ENCODE results near the gene PDE3A. TPM values are rescaled to one million over a fixed set of nuclear protein-coding genes. Genes with fewer than 3 reads are reported as not detected.

Gene PDE3A
- total RNA-seq, 1 experiment from 2014 or later, result 19.9 TPM

GRCh38 chr12:20477255-20477654 is 108.9 kb downstream of the PDE3A start:
- no peak overlapping the region for H3K4me3 Mint-ChIP-seq (ENCODE audit: low read depth, unreplicated experiment)
- no peak for DNase-seq
- CTCF ChIA-PET, result no interaction called here
- BruUV-seq (replicated peaks), result no TSS peak
- no peaks in the 10 kb centered on the region for H3K27me3 Mint-ChIP-seq (ENCODE audit: unreplicated experiment)
- no peak overlapping the region for H3K27ac Mint-ChIP-seq (ENCODE audit: unreplicated experiment)
- no peaks in the 10 kb centered on the region for H3K9me3 Mint-ChIP-seq (ENCODE audit: low read depth, unreplicated experiment)
- no peaks in the 10 kb centered on the region for H3K4me1 Mint-ChIP-seq (ENCODE audit: low read depth, unreplicated experiment)
- no peaks in the 10 kb centered on the region for H3K36me3 Mint-ChIP-seq (ENCODE audit: insufficient read depth, unreplicated experiment)
- TF ChIP-seq CTCF (IDR thresholded peaks at IDR 0.05; ENCODE audit: unreplicated experiment), result no peak
- intact Hi-C loops (cut with micrococcal nuclease; ENCODE audit: unreplicated experiment), result no loop called here

GRCh38 chr12:20477672-20478071 is 109.3 kb downstream of the PDE3A start:
- no peak overlapping the region for H3K27ac Mint-ChIP-seq (ENCODE audit: unreplicated experiment)
- no peak overlapping the region for H3K4me3 Mint-ChIP-seq (ENCODE audit: low read depth, unreplicated experiment)
- no peak for DNase-seq
- no TSS peak for BruUV-seq (replicated peaks)
- TF ChIP-seq CTCF (IDR thresholded peaks at IDR 0.05; ENCODE audit: unreplicated experiment), result no peak
- no peaks in the 10 kb centered on the region for H3K4me1 Mint-ChIP-seq (ENCODE audit: low read depth, unreplicated experiment)
- CTCF ChIA-PET, result interaction anchor here (0.6 kb wide), 1 partner anchor 99 kb away, joined by 4 read pairs; no protein-coding TSS in a partner anchor
- intact Hi-C loops (cut with micrococcal nuclease; ENCODE audit: unreplicated experiment), result no loop called here
- no peaks in the 10 kb centered on the region for H3K27me3 Mint-ChIP-seq (ENCODE audit: unreplicated experiment)
- H3K36me3 Mint-ChIP-seq (ENCODE audit: insufficient read depth, unreplicated experiment), result no peaks in the 10 kb centered on the region
- no peaks in the 10 kb centered on the region for H3K9me3 Mint-ChIP-seq (ENCODE audit: low read depth, unreplicated experiment)

- no peak for DNase-seq
- H3K4me3 Mint-ChIP-seq (ENCODE audit: low read depth, unreplicated experiment), result no peak overlapping the region
- H3K4me1 Mint-ChIP-seq (ENCODE audit: low read depth, unreplicated experiment), result no peaks in the 10 kb centered on the region
- no peak overlapping the region for H3K27ac Mint-ChIP-seq (ENCODE audit: unreplicated experiment)
- intact Hi-C loops (cut with micrococcal nuclease; ENCODE audit: unreplicated experiment), result no loop called here
- CTCF ChIA-PET, result interaction anchor here (0.6 kb wide), 1 partner anchor 161 kb away, joined by 3 read pairs; no protein-coding TSS in a partner anchor
- H3K27me3 Mint-ChIP-seq (ENCODE audit: unreplicated experiment), result no peaks in the 10 kb centered on the region
- no peak for TF ChIP-seq CTCF (IDR thresholded peaks at IDR 0.05; ENCODE audit: unreplicated experiment)
- H3K9me3 Mint-ChIP-seq (ENCODE audit: low read depth, unreplicated experiment), result no peaks in the 10 kb centered on the region
- BruUV-seq (replicated peaks), result no TSS peak
- H3K36me3 Mint-ChIP-seq (ENCODE audit: insufficient read depth, unreplicated experiment), result no peaks in the 10 kb centered on the region
Observed at GRCh38 chr12:20482491-20483054, 114.2 kb downstream of the PDE3A start.

- no peak overlapping the region for H3K4me3 Mint-ChIP-seq (ENCODE audit: low read depth, unreplicated experiment)
- intact Hi-C loops (cut with micrococcal nuclease; ENCODE audit: unreplicated experiment), result no loop called here
- CTCF ChIA-PET, result no interaction called here
- no peaks in the 10 kb centered on the region for H3K36me3 Mint-ChIP-seq (ENCODE audit: insufficient read depth, unreplicated experiment)
- H3K27me3 Mint-ChIP-seq (ENCODE audit: unreplicated experiment), result no peaks in the 10 kb centered on the region
- no peak for DNase-seq
- no peak for TF ChIP-seq CTCF (IDR thresholded peaks at IDR 0.05; ENCODE audit: unreplicated experiment)
- no peaks in the 10 kb centered on the region for H3K4me1 Mint-ChIP-seq (ENCODE audit: low read depth, unreplicated experiment)
- no peaks in the 10 kb centered on the region for H3K9me3 Mint-ChIP-seq (ENCODE audit: low read depth, unreplicated experiment)
- BruUV-seq (replicated peaks), result no TSS peak
- H3K27ac Mint-ChIP-seq (ENCODE audit: unreplicated experiment), result no peak overlapping the region
Observed at GRCh38 chr12:20483776-20484175, 115.4 kb downstream of the PDE3A start.
